ENCODE results near the gene POLD4. TPM values are rescaled to one million over a fixed set of nuclear protein-coding genes. Genes with fewer than 3 reads are reported as not detected.

The POLD4 gene
- total RNA-seq, 1 experiment from 2014 or later: 19.5 TPM

- Histone ChIP-seq H2AK5ac (ENCODE audit: insufficient read length, low read length) (no peak overlapping the region), H3T11ph (ENCODE audit: low read length) (no peak overlapping the region), H3K9me3 (ENCODE audit: control insufficient read depth, low read depth, low read length) (no peaks in the 10 kb centered on the region), H3K79me2 (ENCODE audit: insufficient read depth, low read length) (no peaks in the 10 kb centered on the region), H4K20me1 (ENCODE audit: control insufficient read depth, insufficient read depth, insufficient read length) (peaks cover 3% of the 10 kb centered on the region), H2BK15ac (ENCODE audit: low read depth, low read length) (no peak overlapping the region), H3K4ac (ENCODE audit: low read depth, low read length) (no peak overlapping the region), H2BK20ac (ENCODE audit: low read depth, low read length, poor library complexity, severe bottlenecking) (no peak overlapping the region), H3K23me2 (ENCODE audit: insufficient read length, low read depth, low read length, poor library complexity, severe bottlenecking) (peaks cover 30% of the 10 kb centered on the region), H3K27me3 (ENCODE audit: insufficient read depth, low read length) (peaks cover 10% of the 10 kb centered on the region; the same call in 1 of the 2 replicates), H3K23ac (ENCODE audit: insufficient read length, low read depth, low read length) (no peak overlapping the region), H3K4me1 (ENCODE audit: insufficient read depth, low read length) (peaks cover 7% of the 10 kb centered on the region; the same call in 1 of the 2 replicates), H2BK5ac (ENCODE audit: insufficient read length, low read length) (no peak overlapping the region), H3K4me2 (ENCODE audit: insufficient read depth, insufficient read length, low read length) (peak overlapping the region; percentile 37), H3K79me1 (ENCODE audit: insufficient read depth, low read depth, low read length, poor library complexity, severe bottlenecking) (no peaks in the 10 kb centered on the region), H2BK120ac (ENCODE audit: low read depth, low read length, poor library complexity, severe bottlenecking) (no peak overlapping the region), H3K18ac (ENCODE audit: insufficient read length, low read depth, low read length) (no peak overlapping the region), H2AFZ (ENCODE audit: low read length) (no peak overlapping the region), H4K91ac (ENCODE audit: insufficient read length, low read depth, low read length) (no peak overlapping the region), H3K9ac (ENCODE audit: extremely low read depth, insufficient read length, low read length) (no peak overlapping the region), H4K5ac (ENCODE audit: insufficient read length, low read depth, low read length) (no peak overlapping the region), H2BK12ac (ENCODE audit: insufficient read length, low read depth, low read length) (no peak overlapping the region), H3K27ac (ENCODE audit: insufficient read length, low read depth, low read length) (no peak overlapping the region), H3K56ac (ENCODE audit: insufficient read length, low read depth, low read length) (no peak overlapping the region), H3K14ac (ENCODE audit: insufficient read depth, low read length) (no peak overlapping the region), H4K8ac (replicated peaks; ENCODE audit: insufficient read length, low read depth, low read length) (no peak overlapping the region)
- Mint-ChIP-seq H3K4me1 (peaks cover 49 to 56% of the 10 kb centered on the region in 2 experiments), H3K36me3 (ENCODE audit: insufficient read depth in 1 of 3, low read depth in 3 of 3) (no peaks in the 10 kb centered on the region; a peak in 1 of 7 replicates), H3K4me3 (peak overlapping the region; percentile 65 to 85; a peak in 4 of 5 replicates), H3K9me3 (no peaks in the 10 kb centered on the region; a peak in 2 of 5 replicates), H3K27ac (no peak overlapping the region), H3K27me3 (ENCODE audit: low read depth) (peaks cover 84% of the 10 kb centered on the region)
- no CpG with 5 or more reads among the region's 78 CpGs for WGBS (ENCODE audit: extremely low coverage, insufficient read length, low lambda C conversion rate)
- no peak for TF ChIP-seq CTCF (conservative IDR thresholded peaks at IDR 0.05)
- no peak for DNase-seq
These were observed 19.1 kb upstream of the POLD4 start for GRCh38 chr11:67372321-67372992.

Data from H9 (cell line).